A549 (cell line): Measurements from ENCODE around the gene ALDH1A3.

Experiments
- BCL3 ChIP-seq: fragments of >200 bp; sonication (Bioruptor Twin); formaldehyde crosslinking; IDR thresholded peaks from 3 replicates; pipeline ENCODE4 v1.6.1; 2016
- CHD2 ChIP-seq: fragments of 150-350 bp; IDR thresholded peaks from 2 replicates; pipeline ENCODE4 v1.6.1; 2014; ENCODE audit warnings: low read length; ENCODE audit not compliant: partially characterized antibody
- CTCF ChIP-seq: fragments of >200 bp; sonication (Bioruptor Twin); formaldehyde crosslinking; IDR thresholded peaks from 3 replicates; pipeline ENCODE4 v1.5.1; 2016
- EHMT2 ChIP-seq: fragments of 200-600 bp; sonication (generic); IDR thresholded peaks from 2 replicates; pipeline ENCODE4 v1.6.1; 2016; ENCODE audit warnings: antibody characterized with exemption, low read depth, mild to moderate bottlenecking, moderate library complexity
- ELK1 ChIP-seq: fragments of 150-350 bp; IDR thresholded peaks from 2 replicates; pipeline ENCODE4 v1.6.1; 2014; ENCODE audit warnings: low read depth, mild to moderate bottlenecking, low read length
- EP300 ChIP-seq, 2 experiments: fragments of >200 bp; sonication (Bioruptor Twin); formaldehyde crosslinking; IDR thresholded peaks; 2 replicates in 1 of 2; 3 replicates in 1 of 2; pipeline ENCODE4 v1.6.1; 2016 to 2017
- HMGXB4 ChIP-seq: fragments of 250-450 bp; sonication (Bioruptor Pico); IDR thresholded peaks from 2 replicates; pipeline ENCODE4 v1.5.0; 2021; ENCODE audit warnings: mild to moderate bottlenecking, moderate library complexity, borderline replicate concordance
- KDM1A ChIP-seq: fragments of 200-600 bp; sonication (generic); IDR thresholded peaks from 2 replicates; pipeline ENCODE4 v1.6.1; 2016; ENCODE audit warnings: low read depth, mild to moderate bottlenecking
- MYC ChIP-seq: IDR thresholded peaks from 2 replicates; pipeline ENCODE4 v1.6.1; 2012; ENCODE audit warnings: mild to moderate bottlenecking, inconsistent platforms, low read length, improper control_type of control experiment, borderline replicate concordance
- NFE2L2 ChIP-seq: fragments of 150-350 bp; conservative IDR thresholded peaks from 2 replicates; pipeline ENCODE4 v1.6.1; 2014; ENCODE audit warnings: low read length
- RAD21 ChIP-seq, 2 experiments: fragments of >200 bp in 1 of 2; sonication (Bioruptor Twin) in 1 of 2; formaldehyde crosslinking in 1 of 2; IDR thresholded peaks in 1 of 2; conservative IDR thresholded peaks in 1 of 2; 2 replicates in 1 of 2; 3 replicates in 1 of 2; pipeline ENCODE4 v1.6.1; 2012 to 2018; ENCODE audit warnings: inconsistent platforms in 1 of 2
- REST ChIP-seq: fragments of 200-600 bp; sonication (generic); IDR thresholded peaks from 2 replicates; pipeline ENCODE4 v1.6.1; 2016; ENCODE audit warnings: antibody characterized with exemption, mild to moderate bottlenecking, moderate library complexity
- TP53 ChIP-seq: fragments of 250-450 bp; sonication (Bioruptor Pico); IDR thresholded peaks from 2 replicates; pipeline ENCODE4 v1.5.0; 2021; ENCODE audit warnings: mild to moderate bottlenecking, moderate library complexity
- ZC3H11A ChIP-seq: fragments of 450-650 bp; IDR thresholded peaks from 2 replicates; pipeline ENCODE4 v1.6.1; 2014; ENCODE audit warnings: antibody characterized with exemption, mild to moderate bottlenecking

- TF ChIP-seq HMGXB4 (CRISPR knock-in tag) (no peak), CTCF (no peak), NFE2L2 (no peak), REST (no peak), MYC (no peak), ZC3H11A (no peak), RAD21 (conservative IDR thresholded peaks at IDR 0.05 in 1 of 2, IDR thresholded peaks at IDR 0.05 in 1 of 2) (no peak), EP300 (IDR thresholded peaks at IDR 0.05) (no peak), CHD2 (no peak), ELK1 (no peak), TP53 (CRISPR knock-in tag) (no peak), BCL3 (no peak), KDM1A (no peak), EHMT2 (no peak)
Measured at GRCh38 chr15:100941536-100941935, 61.9 kb downstream of the ALDH1A3 start.
